ENCODE results near the gene C1RL.

GRCh38 chr12:7109572-7109920, 532 bp upstream of the C1RL start:
- TF ChIP-seq CTCF (IDR thresholded peaks at IDR 0.05; ENCODE audit: borderline replicate concordance, extremely low read depth, low read length, poor library complexity, severe bottlenecking): no peak
- no peak for TF ChIP-seq EZH2 (IDR thresholded peaks at IDR 0.05; ENCODE audit: borderline replicate concordance, low read depth, low read length, severe bottlenecking)

Data from DND-41 (cell line).